ENCODE data around the gene RTP2. TPM values are rescaled to one million over a fixed set of nuclear protein-coding genes. Genes with fewer than 3 reads are reported as not detected.

RTP2 gene
- not detected for total RNA-seq

- ChIA-PET CTCF (interaction anchor here (1.1 kb wide), 1 partner anchor 25 kb away, joined by 3 read pairs; no protein-coding TSS in a partner anchor), POLR2A (no interaction called here)
Observed at GRCh38 chr3:187702507-187703033, at the start of gene RTP2. Gene RTP2 (minus strand): TSS chr3:187702557. CDS start chr3:187702128, 429 bp downstream.

DNA sequence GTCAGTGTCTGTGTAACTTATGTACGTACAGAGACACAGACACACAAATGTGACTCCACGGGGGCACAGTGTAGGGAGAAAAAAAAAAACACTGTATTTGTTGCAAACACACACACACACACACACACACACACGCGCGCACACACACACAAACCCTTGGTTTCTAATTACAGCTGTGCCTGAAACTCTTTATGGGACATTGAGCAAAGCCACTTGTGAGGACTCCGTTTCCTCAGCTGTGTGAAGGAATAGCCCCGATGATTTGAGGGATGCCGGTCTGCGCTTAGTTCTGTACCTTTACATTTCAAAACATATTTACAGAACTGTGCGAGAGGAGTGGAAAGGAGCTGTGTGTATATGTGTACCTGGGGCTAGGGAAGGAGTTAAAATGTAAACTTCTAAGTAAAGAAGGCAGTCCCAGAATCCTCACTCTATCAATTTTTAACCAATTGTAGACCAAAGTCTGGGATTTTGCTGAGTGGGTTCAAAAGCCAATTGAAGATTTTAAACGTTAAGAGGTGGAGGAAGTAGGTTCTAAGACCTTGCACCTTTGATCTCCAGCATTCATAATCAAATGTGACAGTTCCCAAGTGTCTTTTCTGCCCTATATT lies 48.3 kb upstream of the RTP2 start:
- ChIA-PET POLR2A (no interaction called here), CTCF (no interaction called here)

- POLR2A ChIA-PET = no interaction called here
- CTCF ChIA-PET = no interaction called here
Observed at GRCh38 chr3:187750006-187750512, 47.7 kb upstream of the RTP2 start.

DNA sequence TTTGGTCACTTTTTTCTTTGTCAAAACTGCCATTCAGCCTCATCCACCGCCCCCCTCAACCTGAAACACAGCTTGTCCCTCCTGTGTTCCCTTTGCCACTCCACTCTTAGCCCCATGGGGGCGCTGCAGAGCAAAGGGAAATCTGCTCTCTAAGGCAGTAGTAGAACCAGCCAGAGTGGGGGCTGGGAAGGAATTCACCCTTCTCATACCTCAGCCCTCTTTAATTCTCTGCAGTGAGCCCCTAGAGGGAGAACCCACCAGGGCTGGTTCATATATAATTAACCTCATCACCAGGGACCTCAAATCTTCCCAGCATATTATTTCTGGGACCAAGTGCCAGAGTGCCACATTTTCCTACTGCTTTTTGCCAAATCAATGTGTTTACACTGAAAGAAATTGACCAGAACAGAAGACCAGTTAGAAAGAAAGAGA lies 45.7 kb upstream of the RTP2 start:
- ChIA-PET CTCF (interaction anchor here (0.6 to 6.3 kb wide), 15 partner anchors 9 to 545 kb away, joined by 3 to 50 read pairs (median 3); no protein-coding TSS in a partner anchor), POLR2A (interaction anchor here (1.1 to 3.9 kb wide), 2 partner anchors 54 to 551 kb away, joined by 4 to 50 read pairs; no protein-coding TSS in a partner anchor)

DNA sequence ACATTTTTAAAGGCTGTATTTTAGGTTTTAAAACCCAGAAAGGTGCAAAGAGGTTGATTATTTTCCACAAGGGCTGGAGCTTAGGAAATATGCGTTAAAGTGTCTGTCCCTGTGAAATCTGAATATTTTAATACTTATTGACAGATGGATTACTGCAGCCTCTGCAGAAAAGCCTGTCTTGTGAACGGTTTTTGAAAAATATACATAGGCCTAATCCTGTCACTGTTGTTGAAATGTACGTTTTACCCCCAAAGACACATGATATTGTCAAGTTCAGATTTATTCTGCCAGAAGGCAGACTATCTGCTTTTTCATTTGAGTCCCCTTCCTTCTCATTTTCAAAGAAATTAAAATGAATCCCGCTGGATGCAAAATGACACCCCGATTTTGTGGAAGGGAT lies 45.1 kb upstream of the RTP2 start:
- ChIA-PET POLR2A (interaction anchor here (0.6 to 3.9 kb wide), 4 partner anchors 55 to 551 kb away, joined by 4 to 50 read pairs (median 4); partner anchors contain the start of gene RTP4), CTCF (interaction anchor here (0.6 to 6.3 kb wide), 15 partner anchors 8 to 546 kb away, joined by 3 to 50 read pairs (median 3); no protein-coding TSS in a partner anchor)

GRCh38 chr3:187746442-187747281 lies 44.3 kb upstream of the RTP2 start:
- CTCF ChIA-PET = interaction anchor here (1.0 to 6.3 kb wide), 9 partner anchors 15 to 538 kb away, joined by 3 to 50 read pairs (median 3); no protein-coding TSS in a partner anchor

GRCh38 chr3:187746059-187746441 lies 43.7 kb upstream of the RTP2 start:
- POLR2A ChIA-PET = interaction anchor here (0.5 to 3.9 kb wide), 9 partner anchors 53 to 547 kb away, joined by 3 to 50 read pairs (median 4); partner anchors contain the start of gene LPP

More at GRCh38 chr3:187746442-187747281, 44.3 kb upstream of the RTP2 start:
- POLR2A ChIA-PET = interaction anchor here (0.5 to 3.9 kb wide), 12 partner anchors 52 to 960 kb away, joined by 3 to 50 read pairs (median 4); partner anchors contain the start of genes LPP and RTP4

DNA sequence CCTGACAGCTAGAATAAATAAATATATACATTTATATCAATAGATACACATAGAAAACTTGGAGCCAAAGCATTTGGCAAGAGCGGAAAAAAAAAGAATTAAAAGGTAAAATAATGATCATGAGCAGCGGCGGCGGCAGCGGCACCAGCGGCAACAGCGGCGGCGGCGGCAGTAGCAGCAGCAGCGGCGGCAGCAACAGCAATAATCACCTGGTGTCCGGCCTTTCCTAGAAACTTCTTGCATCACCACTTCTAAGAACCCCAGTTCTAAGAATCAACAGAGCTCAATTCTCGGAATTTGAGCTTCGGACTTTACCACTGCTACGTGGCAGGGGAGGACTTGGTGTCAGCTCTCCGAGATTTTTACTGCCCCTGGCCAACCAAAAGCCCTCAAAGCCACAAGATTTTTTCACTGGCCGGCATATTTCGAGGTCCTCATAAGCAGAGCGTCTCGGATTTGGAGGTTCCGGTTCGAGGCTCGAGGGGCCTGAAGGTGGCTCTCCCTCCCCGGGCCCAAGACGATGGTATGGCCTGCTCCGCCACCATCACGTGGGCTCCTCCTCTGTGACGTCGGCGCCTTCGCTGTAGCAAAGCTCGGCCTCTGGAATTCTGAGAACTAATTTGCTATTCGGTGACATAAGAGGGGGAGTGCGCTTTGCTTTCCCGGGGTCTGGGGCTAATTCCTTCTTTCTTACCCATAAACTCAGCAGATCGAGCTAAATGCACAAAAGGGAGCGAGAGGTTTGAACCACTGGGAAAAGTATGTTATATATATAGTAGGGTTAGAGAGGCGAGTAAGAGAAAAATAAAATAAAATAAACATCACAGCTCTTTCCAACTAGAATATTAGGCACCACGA lies 43.1 kb upstream of the RTP2 start, which contains the start of gene BCL6:
TSS of gene BCL6 (minus strand) at position 268 of the 858 bp plus-strand sequence. CDS start 11,775 bp downstream, outside the sequence.
- POLR2A ChIA-PET = interaction anchor here (0.5 to 3.9 kb wide), 12 partner anchors 54 to 547 kb away, joined by 3 to 50 read pairs (median 3); partner anchors contain the start of gene LPP
- CTCF ChIA-PET = interaction anchor here (1.0 to 6.3 kb wide), 5 partner anchors 55 to 1211 kb away, joined by 3 to 50 read pairs (median 4); no protein-coding TSS in a partner anchor

More at GRCh38 chr3:187746059-187746441, 43.7 kb upstream of the RTP2 start:
- CTCF ChIA-PET = interaction anchor here (1.0 to 6.3 kb wide), 4 partner anchors 55 to 1210 kb away, joined by 3 to 50 read pairs (median 4); no protein-coding TSS in a partner anchor

DNA sequence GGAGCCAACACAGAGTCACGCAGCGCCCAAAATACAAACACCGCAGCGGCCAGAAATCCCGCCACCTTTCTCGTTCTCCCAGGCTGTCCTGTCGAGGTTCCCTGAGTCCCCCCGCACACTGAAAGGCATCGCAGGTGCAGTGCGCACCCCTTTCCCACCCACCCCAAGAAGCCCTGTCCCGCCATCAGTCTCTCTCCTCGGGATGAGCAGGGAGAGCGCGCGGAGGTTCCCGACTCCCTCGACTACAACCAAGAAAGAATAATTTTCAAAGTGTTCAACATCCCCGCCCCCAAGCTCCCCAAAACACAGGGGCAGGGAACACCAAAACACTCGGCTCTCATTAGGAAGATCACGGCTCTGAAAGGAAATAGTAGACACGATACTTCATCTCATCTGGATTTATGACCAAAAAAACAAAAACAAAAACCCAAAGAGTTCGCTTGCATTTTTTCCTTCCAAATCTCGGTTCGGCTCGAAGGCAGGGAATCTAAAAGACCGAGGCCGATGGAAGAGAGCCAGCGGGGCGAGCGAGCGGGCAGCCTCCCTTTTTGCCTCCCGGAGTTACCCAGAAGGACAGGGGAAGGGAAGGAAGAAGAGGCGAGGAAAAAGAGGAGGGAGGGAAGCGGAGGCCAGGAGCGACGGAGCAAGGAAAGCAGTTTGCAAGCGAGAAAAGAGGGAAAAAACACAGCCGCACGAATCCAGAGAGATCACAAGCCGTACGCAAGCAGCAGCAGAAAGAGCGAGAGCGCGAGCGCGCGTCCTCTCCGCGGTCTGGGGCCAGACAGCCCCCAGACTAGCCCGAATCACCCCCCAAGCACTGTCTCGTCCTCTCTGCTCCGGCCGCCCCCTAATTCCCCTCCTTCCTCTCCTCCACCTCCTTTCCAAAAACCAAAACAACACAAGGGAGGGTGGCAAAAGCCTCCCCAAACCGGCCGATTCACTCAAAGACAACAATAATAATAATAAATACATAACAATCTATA lies 42.1 kb upstream of the RTP2 start:
- CTCF ChIA-PET = interaction anchor here (1.2 to 6.3 kb wide), 5 partner anchors 56 to 1212 kb away, joined by 4 to 50 read pairs (median 5); no protein-coding TSS in a partner anchor
- POLR2A ChIA-PET = interaction anchor here (0.7 to 3.9 kb wide), 13 partner anchors 56 to 1043 kb away, joined by 3 to 50 read pairs (median 7); partner anchors contain the start of gene LPP

DNA sequence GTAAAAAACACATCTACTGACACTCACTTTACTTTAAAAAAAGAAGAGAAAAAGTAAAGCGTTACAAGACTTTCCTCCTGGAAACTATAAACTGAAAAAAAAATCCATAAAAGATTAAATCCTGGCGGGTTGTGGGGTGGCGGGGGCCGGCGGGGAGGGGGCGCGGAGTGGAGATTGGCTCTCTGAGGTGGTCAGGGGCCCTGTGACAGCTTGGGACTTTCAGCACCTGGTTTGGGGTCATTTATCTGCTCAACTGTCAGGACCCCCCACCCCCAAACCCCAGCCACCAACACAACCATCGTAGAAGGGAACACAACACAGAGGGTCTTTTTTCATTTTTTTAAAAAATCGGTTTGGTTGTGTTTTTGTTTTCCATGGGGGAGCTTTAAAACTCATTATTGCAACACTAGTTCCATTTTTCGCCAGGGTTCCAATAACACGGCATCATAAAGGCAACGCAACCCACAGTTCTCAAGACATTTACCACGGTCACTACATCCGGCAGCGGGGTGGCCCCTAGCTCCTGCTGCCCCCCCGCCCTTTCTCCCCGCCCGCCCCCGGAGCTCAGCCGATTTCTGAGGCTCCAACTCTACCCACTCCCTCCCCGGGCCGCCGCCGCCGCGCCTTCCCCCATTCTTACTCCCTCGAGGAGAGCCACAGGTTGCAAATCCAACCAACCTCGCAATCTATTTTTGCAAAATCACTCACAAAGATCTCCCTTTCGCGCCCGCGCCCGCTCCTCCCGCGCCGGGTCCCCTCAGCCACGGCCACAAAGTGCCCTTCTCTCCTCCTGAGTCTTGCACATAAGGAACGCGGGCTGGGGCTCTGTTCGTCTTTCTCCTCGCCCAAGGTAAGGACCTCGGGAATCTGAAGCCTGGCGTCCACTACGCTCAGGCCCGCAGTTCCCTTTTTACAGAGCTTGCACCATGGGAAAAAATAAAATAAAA lies 41.1 kb upstream of the RTP2 start:
- POLR2A ChIA-PET = interaction anchor here (0.7 to 2.6 kb wide), 12 partner anchors 56 to 1207 kb away, joined by 3 to 14 read pairs (median 4); no protein-coding TSS in a partner anchor
- CTCF ChIA-PET = interaction anchor here (0.6 to 6.3 kb wide), 9 partner anchors 57 to 1210 kb away, joined by 3 to 50 read pairs (median 4); no protein-coding TSS in a partner anchor

DNA sequence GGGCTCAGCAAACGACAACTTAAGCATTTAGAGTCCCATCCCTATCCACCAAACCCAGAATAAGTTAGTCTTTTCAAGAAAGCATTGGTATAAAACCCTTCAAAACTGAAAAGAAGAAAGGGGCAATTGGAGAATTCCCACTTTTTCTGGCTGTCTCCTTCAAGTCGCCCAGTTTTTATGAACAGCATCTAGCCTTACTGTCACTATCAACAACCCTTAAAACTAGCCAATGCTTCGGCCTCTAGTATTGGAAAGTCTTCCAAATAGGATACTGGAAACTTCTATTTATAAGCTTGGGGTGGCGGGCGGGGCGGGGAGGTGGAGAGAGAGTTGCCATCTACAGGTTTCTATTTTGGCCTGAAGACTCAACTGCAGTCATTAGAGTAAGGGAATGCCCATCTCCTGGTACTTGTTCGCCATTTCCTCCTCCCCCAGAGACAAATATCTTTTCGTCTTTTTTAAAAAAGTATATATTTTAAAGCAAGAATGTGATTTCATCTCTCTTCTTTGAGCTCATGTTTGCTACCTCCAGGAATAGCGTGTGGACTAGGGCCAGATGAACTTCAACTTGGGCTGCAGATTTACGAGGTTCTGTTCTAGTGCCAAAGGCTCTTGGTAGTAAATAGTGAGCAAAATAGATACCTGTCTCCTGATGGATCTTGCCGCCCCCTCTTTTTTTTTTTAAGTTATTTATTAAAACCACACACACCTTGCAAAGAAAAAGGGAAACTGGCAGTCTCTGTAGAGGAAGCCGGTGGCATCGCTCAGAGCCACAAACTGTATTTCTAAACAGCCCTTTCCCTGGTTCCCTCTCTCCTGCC lies 40.2 kb upstream of the RTP2 start:
- ChIA-PET CTCF (interaction anchor here (0.6 to 6.3 kb wide), 9 partner anchors 58 to 1211 kb away, joined by 3 to 50 read pairs (median 4); no protein-coding TSS in a partner anchor), POLR2A (interaction anchor here (0.6 to 2.6 kb wide), 9 partner anchors 57 to 959 kb away, joined by 3 to 14 read pairs (median 7); partner anchors contain the start of gene EIF4A2)

DNA sequence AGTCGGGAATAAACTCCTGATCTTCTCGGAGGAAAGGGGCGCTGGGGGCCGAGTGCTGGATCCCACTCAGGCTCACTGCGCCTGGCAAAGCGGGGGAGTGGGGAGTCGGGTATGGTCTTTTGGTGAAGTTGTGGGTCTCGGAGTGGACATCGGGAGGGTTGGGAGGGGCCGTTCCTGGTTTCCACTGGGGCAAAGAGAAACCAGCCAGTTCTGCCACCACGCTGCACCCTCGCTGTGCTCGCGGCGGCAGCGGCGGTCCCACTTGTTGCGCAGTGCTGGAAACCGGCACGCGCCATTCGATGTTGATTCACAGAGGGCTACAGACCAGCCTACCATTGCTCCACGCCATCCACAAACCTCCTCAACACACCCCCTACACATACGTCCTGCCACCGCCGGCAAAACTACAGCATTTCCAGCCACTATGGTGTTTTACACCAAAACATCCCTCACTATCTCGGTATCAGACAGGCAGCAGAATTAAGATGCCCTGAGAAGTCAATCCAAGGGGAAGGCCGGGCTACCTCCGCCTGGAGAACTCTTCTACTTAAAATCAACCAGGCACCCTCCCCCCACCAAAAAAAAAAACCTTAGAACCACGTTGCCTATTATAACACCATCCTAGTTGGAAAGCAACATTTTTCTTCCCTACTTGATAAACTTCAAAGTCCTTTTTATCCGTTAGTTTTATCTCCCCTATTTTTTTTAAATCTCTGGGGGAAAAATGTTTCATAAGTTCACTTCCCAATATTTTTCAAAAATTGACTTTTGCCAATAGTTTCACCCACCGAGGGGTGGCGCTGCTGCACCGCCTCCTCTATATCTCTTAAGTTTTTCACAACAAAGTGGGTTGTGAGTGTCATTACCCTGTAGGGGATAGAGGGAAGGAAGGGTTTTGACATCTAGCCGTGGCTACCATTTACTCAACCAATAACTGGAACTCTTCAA lies 39.3 kb upstream of the RTP2 start:
- ChIA-PET POLR2A (interaction anchor here (0.6 to 1.4 kb wide), 5 partner anchors 234 to 958 kb away, joined by 3 to 9 read pairs (median 3); partner anchors contain the start of gene EIF4A2), CTCF (interaction anchor here (0.7 to 5.6 kb wide), 29 partner anchors 185 to 1402 kb away, joined by 3 to 96 read pairs (median 5); no protein-coding TSS in a partner anchor)

Measured in activated CD8-positive, alpha-beta memory T cell treated with anti-CD3 and anti-CD28 coated beads for 36 hours (primary cell).